ENCODE results near the gene COL4A6.

DNA sequence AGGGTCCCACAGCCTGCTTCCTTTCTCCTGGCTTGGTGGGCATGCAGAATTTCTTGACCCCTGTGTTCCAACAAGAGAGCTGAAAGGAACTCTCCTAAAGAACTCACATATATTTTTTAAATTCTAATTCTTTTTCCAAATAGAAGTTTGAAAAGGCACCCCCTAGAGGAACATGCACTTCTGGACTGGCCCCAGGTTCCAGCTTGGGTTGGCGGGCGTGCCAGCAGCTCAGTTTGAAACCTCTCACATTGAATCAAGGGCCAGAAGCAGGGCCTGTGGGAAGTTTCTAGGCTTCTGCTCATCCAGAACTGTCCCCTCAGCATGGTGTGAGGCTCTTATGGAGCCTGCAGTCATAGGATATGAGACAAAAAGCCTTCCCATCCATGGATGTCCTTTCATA is 214.0 kb downstream of the COL4A6 start:
- TF ChIP-seq ZNF274 (IDR thresholded peaks at IDR 0.05; ENCODE audit: low read depth, low read length), result no peak
- no peak for TF ChIP-seq YY1 (IDR thresholded peaks at IDR 0.05; ENCODE audit: insufficient read depth, insufficient read length)

All from NT2/D1 (cell line).